DMS114 treated with DMSO at 0.1 percent for 48 hours (cell line): ENCODE results near the gene HABP2.

Source experiments
- DNase-seq: peaks from one replicate; lab custom pipeline; 2025; ENCODE audit not compliant: unreplicated experiment; lab: John Stamatoyannopoulos, UW

HABP2 gene

DNA sequence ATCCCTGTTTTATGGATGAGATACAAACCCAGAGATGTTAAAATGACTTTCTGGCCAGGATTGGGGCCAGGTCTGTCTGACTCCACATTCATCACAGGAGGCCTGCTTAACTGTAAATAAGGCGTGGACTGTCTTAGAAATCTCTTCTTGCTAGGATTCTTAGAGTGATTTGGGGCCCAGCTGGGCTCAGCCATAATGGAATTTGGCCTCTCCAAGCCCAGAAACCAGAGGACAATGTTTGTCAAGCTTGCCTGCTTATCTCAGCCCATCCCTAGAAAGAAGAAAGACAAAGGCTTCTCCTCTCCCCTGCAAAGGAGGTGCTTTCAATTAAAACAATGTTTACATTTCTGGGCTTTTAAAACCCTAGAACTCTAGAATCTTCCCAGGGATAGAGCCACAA lies 2.9 kb downstream of the HABP2 start:
- no peak for DNase-seq

DNA sequence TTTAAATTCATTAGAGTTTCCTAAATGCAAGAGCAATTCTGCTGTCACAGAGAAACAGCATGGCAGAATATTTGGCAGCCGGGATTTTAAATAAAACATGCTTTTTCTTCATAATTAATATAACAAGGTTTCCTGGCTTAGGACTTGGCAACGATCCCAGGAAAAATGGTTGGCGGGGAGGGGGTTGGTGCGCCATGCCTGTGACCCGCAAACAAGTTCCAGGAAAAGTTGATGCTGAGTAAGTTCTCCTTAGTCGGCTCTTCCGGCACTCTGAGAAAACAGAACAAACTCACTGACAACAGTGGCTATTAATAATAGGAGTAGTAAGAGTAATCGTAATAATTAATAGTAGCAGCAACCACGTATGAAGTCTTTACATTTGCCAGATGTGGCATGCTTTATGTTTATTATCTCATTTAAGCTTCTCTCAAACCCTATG lies 4.6 kb downstream of the HABP2 start:
- DNase-seq = no peak

DNA sequence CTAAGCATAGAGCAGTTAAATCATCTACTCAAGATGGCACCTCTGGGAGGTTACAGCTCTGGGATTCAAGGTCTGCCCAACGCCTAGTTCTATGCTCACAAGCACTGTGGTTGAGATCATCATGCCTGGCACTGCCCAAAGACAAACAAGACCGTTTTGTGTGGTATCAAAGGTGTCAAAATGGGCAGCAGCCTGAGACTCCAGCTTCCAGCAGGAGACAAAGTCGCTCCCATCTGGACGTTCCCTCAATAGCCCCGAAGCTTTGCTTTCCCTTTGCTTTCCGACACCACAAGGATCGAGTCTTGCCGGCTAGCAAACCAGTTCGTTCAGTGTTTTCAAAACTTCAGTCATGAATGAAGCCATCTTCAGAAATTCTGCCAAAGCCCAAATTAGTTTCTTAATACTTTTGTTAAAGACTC lies 5.1 kb downstream of the HABP2 start:
- DNase-seq = no peak

DNA sequence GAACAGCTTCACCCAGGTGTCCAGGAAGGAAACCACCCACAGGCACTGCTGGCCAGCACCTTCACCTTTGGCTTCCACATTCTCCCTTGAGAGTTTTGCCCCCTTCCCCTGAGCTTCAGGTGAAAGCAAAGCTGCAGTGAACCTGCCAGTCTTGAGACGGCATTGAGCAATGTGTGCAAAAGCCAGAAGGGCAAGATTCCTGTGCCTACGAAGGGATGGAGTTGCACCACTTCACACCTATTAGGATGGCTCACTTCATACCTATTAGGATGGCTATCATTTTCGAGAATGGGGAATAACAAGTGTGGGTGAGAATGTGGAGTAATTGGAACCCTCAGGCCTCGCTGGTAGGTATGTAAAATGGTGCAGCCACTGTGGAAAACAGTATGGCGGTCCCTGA lies 7.2 kb downstream of the HABP2 start:
- DNase-seq = no peak

DNA sequence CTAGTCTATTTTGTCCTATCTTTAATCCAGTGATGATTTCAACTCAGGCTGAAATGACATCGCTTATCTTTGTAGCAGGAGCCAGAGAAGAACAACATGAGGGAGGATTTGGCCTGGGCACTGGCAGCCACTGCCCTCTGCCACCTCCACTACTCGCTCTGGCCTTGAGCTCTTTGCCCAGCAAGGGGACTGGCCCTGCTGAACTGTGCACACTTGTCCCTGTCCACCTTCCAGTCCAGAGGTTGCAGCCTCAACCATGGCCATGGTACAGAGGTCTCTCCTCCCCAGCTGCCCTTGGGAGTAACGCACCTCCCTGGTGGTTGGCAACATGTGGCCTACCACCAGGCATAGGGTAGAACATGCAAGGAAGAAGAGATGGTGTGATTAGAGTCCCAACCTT lies 8.4 kb downstream of the HABP2 start:
- no peak for DNase-seq

DNA sequence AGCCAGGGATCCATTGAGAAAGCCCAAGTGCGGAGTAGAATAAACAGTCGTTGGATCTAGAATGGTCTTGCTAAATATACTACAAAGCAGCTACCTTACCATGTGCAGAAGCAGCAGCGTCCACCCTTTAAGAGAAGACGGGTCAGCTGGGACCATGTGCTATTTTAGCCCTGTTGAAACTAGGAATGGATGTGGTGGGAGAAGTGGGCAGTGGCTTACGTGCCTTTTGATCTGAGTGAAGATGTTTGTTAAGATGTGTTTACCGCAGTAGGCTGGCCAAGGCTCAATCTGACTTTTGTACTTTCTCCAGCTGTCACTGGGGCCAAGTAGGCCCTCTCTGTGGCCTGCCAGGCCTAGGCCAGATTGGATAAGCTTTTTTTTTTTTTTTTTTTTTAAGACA lies 9.2 kb downstream of the HABP2 start:
- DNase-seq = no peak

GRCh38 chr10:113562704-113563103 lies 9.9 kb downstream of the HABP2 start:
- DNase-seq = no peak

DNA sequence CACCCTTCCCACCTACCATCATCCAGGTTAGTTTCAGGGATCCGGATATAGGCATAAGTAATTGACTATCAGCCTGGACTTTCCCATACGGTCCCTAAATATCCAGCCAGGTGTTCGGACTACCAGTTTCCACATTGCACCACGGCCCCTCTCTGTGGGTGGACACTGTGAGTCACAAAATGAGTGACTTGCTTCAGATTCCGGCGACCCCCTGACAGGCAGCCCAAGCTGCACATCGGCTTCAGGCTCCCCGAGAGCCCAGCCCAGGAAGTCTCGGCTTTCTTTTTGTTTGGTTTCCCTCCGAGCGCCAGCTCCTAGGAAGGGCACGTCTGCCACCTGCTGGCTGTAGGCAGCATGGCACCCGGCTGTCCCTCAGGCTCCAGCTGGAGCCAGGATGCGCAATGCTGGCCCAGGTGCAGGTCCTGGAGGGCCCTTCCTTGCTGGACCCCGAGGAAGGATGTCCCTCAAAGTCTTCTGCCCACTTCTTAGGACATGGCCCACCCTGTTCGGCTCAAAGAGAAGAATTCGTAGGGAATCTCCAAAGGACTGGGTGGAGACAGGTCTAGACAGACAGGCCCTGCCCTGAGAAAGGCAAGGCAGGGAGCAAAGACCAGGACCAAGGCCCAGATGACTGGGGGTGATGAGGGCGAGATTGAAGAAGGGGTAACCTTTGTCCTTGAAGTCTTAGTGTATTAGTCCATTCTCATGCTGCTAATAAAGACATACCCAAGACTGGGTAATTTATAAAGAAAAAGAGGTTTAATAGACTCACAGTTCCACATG lies 10.6 kb downstream of the HABP2 start:
- DNase-seq = peak; percentile 77

GRCh38 chr10:113565364-113565763 lies 12.5 kb downstream of the HABP2 start:
- DNase-seq = no peak

GRCh38 chr10:113566888-113567287 lies 14.0 kb downstream of the HABP2 start:
- no peak for DNase-seq

- no peak for DNase-seq
These were observed 16.7 kb downstream of the HABP2 start for GRCh38 chr10:113569576-113569975.

DNA sequence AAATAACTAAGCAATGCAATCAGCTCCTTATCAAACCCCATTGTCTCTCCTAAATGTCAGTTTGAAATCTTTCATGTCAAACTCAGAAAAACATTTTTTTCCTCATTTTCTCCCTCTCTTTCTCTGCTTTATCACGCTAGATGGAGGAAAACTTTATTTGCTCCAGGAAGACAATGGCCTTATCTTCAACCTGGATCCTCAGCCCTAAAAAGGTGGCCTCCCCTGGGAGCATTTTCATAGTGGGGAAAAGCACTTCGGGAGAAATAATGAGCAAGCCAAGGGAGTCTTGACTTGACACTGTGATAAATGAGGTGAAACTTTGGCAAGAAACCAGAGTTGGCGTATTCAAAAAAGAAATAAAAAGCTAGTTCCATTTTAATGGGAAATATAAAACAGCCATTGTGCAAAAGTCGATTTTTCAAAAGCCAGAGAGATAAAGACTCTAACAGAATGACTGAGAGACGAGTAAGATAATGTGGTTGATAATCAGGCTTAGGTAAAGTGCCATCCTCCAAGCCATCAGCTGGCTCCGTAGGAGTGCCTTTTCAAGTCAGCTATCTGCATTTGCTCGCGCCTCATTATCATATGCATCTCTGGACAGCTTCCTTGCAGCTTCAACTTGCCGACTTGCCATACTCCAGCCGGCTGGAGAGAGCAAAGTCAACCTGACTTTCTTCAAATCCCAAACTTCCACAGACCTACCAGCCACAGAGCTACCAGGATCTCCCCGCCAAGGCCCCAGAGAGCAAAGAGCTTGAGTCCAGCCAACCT lies 19.9 kb downstream of the HABP2 start:
- DNase-seq = no peak

- no peak for DNase-seq
These were observed 20.5 kb downstream of the HABP2 start for GRCh38 chr10:113573368-113573767.

DNA sequence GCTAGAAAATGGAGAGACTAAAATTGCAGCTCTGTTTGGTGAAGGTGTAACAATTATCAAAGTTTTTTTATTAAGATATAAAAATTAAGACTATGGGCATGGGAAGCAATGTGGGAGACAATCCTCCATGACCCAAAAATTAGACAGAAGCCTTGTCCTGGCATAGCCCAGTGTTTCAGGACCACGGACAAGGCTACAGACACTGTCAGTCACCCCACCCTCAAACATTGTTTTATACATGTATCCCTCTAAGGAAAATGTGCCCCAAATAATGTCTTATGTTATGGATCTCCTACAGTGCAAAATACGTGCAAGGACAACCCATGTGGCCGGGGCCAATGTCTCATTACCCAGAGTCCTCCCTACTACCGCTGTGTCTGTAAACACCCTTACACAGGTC lies 24.0 kb downstream of the HABP2 start:
- no peak for DNase-seq

DNA sequence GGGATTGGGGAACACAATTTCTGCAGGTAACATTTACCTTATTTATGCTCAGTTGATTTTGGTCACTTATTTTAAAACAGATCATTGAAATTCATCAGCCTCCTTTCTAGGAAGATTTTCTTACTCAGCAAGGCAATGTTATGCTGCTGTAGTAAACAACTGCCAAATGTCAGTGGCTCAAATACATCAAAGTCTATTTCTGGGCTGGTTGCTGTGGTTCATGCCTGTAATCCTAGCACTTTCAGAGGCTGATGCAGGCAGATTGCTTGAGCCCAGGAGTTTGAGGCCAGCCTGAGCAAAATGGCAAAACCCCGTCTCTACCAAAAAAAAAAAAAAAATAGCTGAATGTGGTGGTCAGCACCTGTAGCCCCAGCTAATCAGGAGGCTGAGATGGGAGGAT lies 25.9 kb downstream of the HABP2 start:
- no peak for DNase-seq

GRCh38 chr10:113581092-113581491 lies 28.2 kb downstream of the HABP2 start:
- DNase-seq = no peak

GRCh38 chr10:113583571-113583970 lies 30.7 kb downstream of the HABP2 start:
- DNase-seq = no peak

DNA sequence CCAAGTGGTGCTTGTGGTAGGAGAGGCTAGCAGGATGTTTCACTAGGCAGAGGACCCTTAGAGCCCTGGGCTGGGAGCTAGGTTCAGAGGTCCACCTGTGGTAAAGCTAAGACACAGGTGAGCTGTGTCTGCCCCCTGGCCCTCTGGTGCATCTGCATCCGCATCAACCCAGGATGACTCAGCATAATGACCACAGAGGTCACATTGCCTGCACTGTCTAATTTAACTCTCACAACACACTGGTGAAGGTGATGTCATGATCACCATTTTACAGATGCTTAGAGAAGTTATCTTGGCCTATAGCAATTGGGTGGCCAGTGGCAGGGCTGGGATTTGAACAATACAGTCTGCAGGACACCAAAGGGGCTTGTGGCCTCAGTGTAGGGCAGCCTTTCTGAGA lies 33.1 kb downstream of the HABP2 start:
- DNase-seq = no peak

- no peak for DNase-seq
These were observed 36.4 kb downstream of the HABP2 start for GRCh38 chr10:113589201-113589770.

DNA sequence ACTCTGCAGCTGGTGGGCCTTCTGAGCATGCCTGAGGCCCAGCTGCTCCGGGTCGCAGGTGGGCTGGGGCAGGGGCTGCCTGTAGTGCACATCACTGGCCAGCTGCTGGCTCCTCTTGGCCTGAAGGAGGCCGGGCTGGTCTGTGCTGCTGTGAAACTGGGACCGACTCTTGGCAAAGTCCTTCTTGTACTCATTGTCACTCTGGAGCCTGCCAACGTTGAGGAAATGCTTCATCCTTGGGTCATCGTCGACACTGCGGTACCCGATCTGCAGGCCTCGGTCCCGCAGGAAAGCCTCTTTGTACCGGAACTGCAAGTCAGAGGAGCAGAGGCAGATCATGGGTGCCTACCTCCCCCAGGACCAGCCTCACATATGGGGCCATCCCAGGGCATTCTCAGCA lies 37.7 kb downstream of the HABP2 start:
- no peak for DNase-seq

DNA sequence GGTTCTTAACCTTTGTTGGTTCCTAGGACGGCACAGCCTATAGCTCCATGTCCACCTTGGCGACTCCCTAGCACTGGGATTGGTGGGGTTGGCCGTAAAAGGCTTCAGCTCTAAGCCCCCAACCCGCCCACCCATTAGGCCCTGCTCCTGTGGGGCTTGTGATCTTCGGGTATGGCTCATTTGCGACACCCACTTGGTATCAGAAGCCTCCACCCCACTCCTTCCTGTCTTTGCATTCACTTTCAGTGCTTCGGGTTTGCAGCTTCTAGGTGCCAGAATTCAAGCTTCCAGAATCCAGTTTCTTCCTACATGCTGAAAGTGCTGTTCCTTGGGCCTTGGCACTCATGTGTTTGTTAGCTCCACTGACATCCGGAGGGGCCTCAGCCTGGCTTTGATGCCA lies 39.5 kb downstream of the HABP2 start:
- no peak for DNase-seq

GRCh38 chr10:113594652-113595051 lies 41.8 kb downstream of the HABP2 start:
- no peak for DNase-seq
